ENCODE results near the gene THEM5. TPM values are rescaled to one million over a fixed set of nuclear protein-coding genes. Genes with fewer than 3 reads are reported as not detected.

Gene THEM5
- total RNA-seq, 1 experiment from 2014 or later = not detected

- no peaks in the 10 kb centered on the region for H3F3A ChIP-seq (ENCODE audit: low read length, unreplicated experiment)
- no peak for DNase-seq
- H3K4me2 ChIP-seq (ENCODE audit: low read length) = no peak overlapping the region
- H3K9ac ChIP-seq (ENCODE audit: low read length) = no peak overlapping the region
- BruUV-seq (replicated peaks) = no TSS peak
- H3K36me3 ChIP-seq (ENCODE audit: low read depth, low read length) = peaks cover 2% of the 10 kb centered on the region; the same call in 1 of the 2 replicates
- no peak overlapping the region for H3K4me3 ChIP-seq (ENCODE audit: low read length)
- H3K27ac ChIP-seq (ENCODE audit: low read length) = no peak overlapping the region
- H2AFZ ChIP-seq (ENCODE audit: low read length) = no peak overlapping the region
- ChIA-PET CTCF (no interaction called here), POLR2A (ENCODE audit: unreplicated experiment) (interaction anchor here (0.6 to 0.9 kb wide), 4 partner anchors 23 to 323 kb away, joined by 3 to 8 read pairs (median 3); no protein-coding TSS in a partner anchor)
- H3K27me3 ChIP-seq (ENCODE audit: low read length) = no peaks in the 10 kb centered on the region
- H3K4me1 ChIP-seq (ENCODE audit: insufficient read depth, low read length) = no peaks in the 10 kb centered on the region
- TF ChIP-seq CTCF (conservative IDR thresholded peaks at IDR 0.05; ENCODE audit: low read depth, low read length) = no peak
- no peak for TF ChIP-seq EZH2phosphoT487 (IDR thresholded peaks at IDR 0.05; ENCODE audit: borderline replicate concordance, low read length)
- TF ChIP-seq EZH2 (IDR thresholded peaks at IDR 0.05; ENCODE audit: low read length, unreplicated experiment) = no peak
- H3K9me3 ChIP-seq (ENCODE audit: low read length) = no peaks in the 10 kb centered on the region
- intact Hi-C loops (cut with micrococcal nuclease) = no loop called here
- peak; percentile 27; the same call in 1 of the 2 replicates for ATAC-seq
- no peaks in the 10 kb centered on the region for H4K20me1 ChIP-seq (ENCODE audit: low read length)
- H3K9me2 ChIP-seq (replicated peaks; ENCODE audit: low read length) = no peaks in the 10 kb centered on the region
- H3K79me2 ChIP-seq (ENCODE audit: low read length) = no peaks in the 10 kb centered on the region
Observed at GRCh38 chr1:151871284-151872030, 17.9 kb upstream of the THEM5 start.

GRCh38 chr1:151868486-151868885 lies 15.0 kb upstream of the THEM5 start:
- DNase-seq (no peak), ATAC-seq (no peak)
- Histone ChIP-seq H3K79me2 (ENCODE audit: low read length) (no peaks in the 10 kb centered on the region), H3K4me3 (ENCODE audit: low read length) (no peak overlapping the region), H4K20me1 (ENCODE audit: low read length) (no peaks in the 10 kb centered on the region), H3F3A (ENCODE audit: low read length, unreplicated experiment) (no peaks in the 10 kb centered on the region), H3K4me2 (ENCODE audit: low read length) (no peak overlapping the region), H2AFZ (ENCODE audit: low read length) (no peak overlapping the region), H3K36me3 (ENCODE audit: low read depth, low read length) (no peaks in the 10 kb centered on the region; the same call in 1 of the 2 replicates), H3K4me1 (ENCODE audit: insufficient read depth, low read length) (no peaks in the 10 kb centered on the region), H3K9me3 (ENCODE audit: low read length) (no peaks in the 10 kb centered on the region), H3K27ac (ENCODE audit: low read length) (no peak overlapping the region), H3K9ac (ENCODE audit: low read length) (no peak overlapping the region), H3K9me2 (replicated peaks; ENCODE audit: low read length) (no peaks in the 10 kb centered on the region), H3K27me3 (ENCODE audit: low read length) (no peaks in the 10 kb centered on the region)
- intact Hi-C loops (cut with micrococcal nuclease) = no loop called here
- ChIA-PET POLR2A (ENCODE audit: unreplicated experiment) (no interaction called here), CTCF (no interaction called here)
- no TSS peak for BruUV-seq (replicated peaks)
- TF ChIP-seq EZH2phosphoT487 (IDR thresholded peaks at IDR 0.05; ENCODE audit: borderline replicate concordance, low read length) (no peak), EZH2 (IDR thresholded peaks at IDR 0.05; ENCODE audit: low read length, unreplicated experiment) (no peak), CTCF (conservative IDR thresholded peaks at IDR 0.05; ENCODE audit: low read depth, low read length) (no peak)

DNA sequence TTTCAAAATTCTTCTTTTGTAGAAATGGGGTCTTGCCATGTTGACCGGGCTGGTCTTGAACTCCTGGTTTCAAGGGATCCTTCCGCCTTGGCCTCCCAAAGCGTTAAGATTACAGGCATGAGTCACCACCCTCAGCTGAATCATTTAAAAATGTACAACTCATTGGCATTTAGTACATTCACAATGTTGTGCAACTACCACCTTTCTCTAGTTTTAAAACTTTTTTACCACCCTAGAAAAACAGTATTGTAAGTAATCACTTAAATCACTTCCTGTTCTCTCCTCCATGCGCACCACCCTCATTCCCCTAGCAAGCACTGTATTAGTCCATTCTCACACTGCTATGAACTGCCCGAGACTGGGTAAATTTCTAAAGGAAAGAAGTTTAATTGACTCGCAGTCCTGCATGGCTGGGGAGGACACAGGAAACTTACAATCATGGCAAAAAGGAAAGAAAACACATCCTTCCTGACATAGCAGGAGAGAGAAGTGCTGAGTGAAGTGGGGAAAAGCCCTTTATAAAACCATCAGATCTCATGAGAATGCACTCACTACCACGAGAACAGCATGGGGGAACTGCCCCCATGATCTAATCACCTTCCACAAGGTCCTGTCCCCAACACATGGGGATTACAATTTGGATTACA lies 14.4 kb upstream of the THEM5 start:
- H3K9me2 ChIP-seq (replicated peaks; ENCODE audit: low read length) = no peaks in the 10 kb centered on the region
- no TSS peak for BruUV-seq (replicated peaks)
- no peaks in the 10 kb centered on the region for H3K27me3 ChIP-seq (ENCODE audit: low read length)
- intact Hi-C loops (cut with micrococcal nuclease) = no loop called here
- H3K4me1 ChIP-seq (ENCODE audit: insufficient read depth, low read length) = no peaks in the 10 kb centered on the region
- H4K20me1 ChIP-seq (ENCODE audit: low read length) = no peaks in the 10 kb centered on the region
- CTCF ChIA-PET = no interaction called here
- H3K36me3 ChIP-seq (ENCODE audit: low read depth, low read length) = no peaks in the 10 kb centered on the region
- DNase-seq (peak; percentile 64), ATAC-seq (no peak)
- no peak overlapping the region for H3K4me3 ChIP-seq (ENCODE audit: low read length)
- H2AFZ ChIP-seq (ENCODE audit: low read length) = no peak overlapping the region
- no peak overlapping the region for H3K4me2 ChIP-seq (ENCODE audit: low read length)
- H3F3A ChIP-seq (ENCODE audit: low read length, unreplicated experiment) = no peaks in the 10 kb centered on the region
- H3K9me3 ChIP-seq (ENCODE audit: low read length) = no peaks in the 10 kb centered on the region
- H3K79me2 ChIP-seq (ENCODE audit: low read length) = no peaks in the 10 kb centered on the region
- no peak overlapping the region for H3K27ac ChIP-seq (ENCODE audit: low read length)
- TF ChIP-seq CTCF (conservative IDR thresholded peaks at IDR 0.05; ENCODE audit: low read depth, low read length) (no peak), EZH2phosphoT487 (IDR thresholded peaks at IDR 0.05; ENCODE audit: borderline replicate concordance, low read length) (no peak), EZH2 (IDR thresholded peaks at IDR 0.05; ENCODE audit: low read length, unreplicated experiment) (no peak)
- POLR2A ChIA-PET (ENCODE audit: unreplicated experiment) = no interaction called here
- no peak overlapping the region for H3K9ac ChIP-seq (ENCODE audit: low read length)

Measured in PC-3 (cell line).